ENCODE data around the gene GASK1A.

DNA sequence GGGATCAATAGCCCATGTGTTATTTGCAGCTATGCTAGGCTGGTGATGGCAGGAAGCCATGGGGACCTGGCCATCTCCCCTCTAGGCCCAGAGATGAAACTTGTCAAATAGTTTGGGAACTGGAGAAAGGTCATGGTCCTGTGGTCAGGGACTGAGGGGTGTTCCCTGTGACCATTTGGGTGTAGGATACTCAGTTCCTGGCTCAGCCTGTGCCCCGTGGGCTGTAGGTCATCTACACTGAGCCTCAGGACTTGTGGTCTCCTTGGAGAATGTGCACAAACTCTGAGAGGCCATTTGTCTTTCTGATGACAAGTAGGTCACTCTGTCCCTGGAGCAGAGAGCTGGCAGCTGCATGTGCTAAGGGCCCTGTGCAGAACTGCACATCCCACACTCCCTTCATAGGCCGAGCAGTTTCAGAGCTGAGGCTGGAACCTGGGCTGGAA is 17.5 kb downstream of the GASK1A start:
- TF ChIP-seq ARNTL (CRISPR knock-in tag; IDR thresholded peaks at IDR 0.05; ENCODE audit: borderline replicate concordance, low read depth) (no peak), ZFP3 (CRISPR knock-in tag; IDR thresholded peaks at IDR 0.05) (no peak), CSDC2 (CRISPR knock-in tag; IDR thresholded peaks at IDR 0.05) (no peak), ZC3H10 (CRISPR knock-in tag; IDR thresholded peaks at IDR 0.05) (no peak), ESRRG (CRISPR knock-in tag; IDR thresholded peaks at IDR 0.05) (no peak), RARB (CRISPR knock-in tag; IDR thresholded peaks at IDR 0.05) (no peak)
- TF ChIP-seq, protein P1, sequence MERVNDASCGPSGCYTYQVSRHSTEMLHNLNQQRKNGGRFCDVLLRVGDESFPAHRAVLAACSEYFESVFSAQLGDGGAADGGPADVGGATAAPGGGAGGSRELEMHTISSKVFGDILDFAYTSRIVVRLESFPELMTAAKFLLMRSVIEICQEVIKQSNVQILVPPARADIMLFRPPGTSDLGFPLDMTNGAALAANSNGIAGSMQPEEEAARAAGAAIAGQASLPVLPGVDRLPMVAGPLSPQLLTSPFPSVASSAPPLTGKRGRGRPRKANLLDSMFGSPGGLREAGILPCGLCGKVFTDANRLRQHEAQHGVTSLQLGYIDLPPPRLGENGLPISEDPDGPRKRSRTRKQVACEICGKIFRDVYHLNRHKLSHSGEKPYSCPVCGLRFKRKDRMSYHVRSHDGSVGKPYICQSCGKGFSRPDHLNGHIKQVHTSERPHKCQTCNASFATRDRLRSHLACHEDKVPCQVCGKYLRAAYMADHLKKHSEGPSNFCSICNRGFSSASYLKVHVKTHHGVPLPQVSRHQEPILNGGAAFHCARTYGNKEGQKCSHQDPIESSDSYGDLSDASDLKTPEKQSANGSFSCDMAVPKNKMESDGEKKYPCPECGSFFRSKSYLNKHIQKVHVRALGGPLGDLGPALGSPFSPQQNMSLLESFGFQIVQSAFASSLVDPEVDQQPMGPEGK (CRISPR knock-in tag; IDR thresholded peaks at IDR 0.05; ENCODE audit: borderline replicate concordance) = no peak
- TF ChIP-seq, protein P2, sequence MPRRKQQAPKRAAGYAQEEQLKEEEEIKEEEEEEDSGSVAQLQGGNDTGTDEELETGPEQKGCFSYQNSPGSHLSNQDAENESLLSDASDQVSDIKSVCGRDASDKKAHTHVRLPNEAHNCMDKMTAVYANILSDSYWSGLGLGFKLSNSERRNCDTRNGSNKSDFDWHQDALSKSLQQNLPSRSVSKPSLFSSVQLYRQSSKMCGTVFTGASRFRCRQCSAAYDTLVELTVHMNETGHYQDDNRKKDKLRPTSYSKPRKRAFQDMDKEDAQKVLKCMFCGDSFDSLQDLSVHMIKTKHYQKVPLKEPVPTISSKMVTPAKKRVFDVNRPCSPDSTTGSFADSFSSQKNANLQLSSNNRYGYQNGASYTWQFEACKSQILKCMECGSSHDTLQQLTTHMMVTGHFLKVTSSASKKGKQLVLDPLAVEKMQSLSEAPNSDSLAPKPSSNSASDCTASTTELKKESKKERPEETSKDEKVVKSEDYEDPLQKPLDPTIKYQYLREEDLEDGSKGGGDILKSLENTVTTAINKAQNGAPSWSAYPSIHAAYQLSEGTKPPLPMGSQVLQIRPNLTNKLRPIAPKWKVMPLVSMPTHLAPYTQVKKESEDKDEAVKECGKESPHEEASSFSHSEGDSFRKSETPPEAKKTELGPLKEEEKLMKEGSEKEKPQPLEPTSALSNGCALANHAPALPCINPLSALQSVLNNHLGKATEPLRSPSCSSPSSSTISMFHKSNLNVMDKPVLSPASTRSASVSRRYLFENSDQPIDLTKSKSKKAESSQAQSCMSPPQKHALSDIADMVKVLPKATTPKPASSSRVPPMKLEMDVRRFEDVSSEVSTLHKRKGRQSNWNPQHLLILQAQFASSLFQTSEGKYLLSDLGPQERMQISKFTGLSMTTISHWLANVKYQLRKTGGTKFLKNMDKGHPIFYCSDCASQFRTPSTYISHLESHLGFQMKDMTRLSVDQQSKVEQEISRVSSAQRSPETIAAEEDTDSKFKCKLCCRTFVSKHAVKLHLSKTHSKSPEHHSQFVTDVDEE (CRISPR knock-in tag; IDR thresholded peaks at IDR 0.05) = no peak
- TF ChIP-seq, protein P3, sequence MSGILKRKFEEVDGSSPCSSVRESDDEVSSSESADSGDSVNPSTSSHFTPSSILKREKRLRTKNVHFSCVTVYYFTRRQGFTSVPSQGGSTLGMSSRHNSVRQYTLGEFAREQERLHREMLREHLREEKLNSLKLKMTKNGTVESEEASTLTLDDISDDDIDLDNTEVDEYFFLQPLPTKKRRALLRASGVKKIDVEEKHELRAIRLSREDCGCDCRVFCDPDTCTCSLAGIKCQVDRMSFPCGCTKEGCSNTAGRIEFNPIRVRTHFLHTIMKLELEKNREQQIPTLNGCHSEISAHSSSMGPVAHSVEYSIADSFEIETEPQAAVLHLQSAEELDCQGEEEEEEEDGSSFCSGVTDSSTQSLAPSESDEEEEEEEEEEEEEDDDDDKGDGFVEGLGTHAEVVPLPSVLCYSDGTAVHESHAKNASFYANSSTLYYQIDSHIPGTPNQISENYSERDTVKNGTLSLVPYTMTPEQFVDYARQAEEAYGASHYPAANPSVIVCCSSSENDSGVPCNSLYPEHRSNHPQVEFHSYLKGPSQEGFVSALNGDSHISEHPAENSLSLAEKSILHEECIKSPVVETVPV (CRISPR knock-in tag; IDR thresholded peaks at IDR 0.05) = no peak

Measured in SK-N-SH treated with all-trans-retinoic acid at 6 μM for 48 hours (cell line).